NCI-H128 (cell line): Measurements from ENCODE around the gene GXYLT1.
"Not testable (repeated sequence)": the region's sequence is repeated elsewhere in the genome, so short reads cannot be mapped to it uniquely, and the experiment has no call there.

Source experiments
- DNase-seq: peaks from one replicate; lab custom pipeline; 2025; ENCODE audit not compliant: unreplicated experiment; lab: John Stamatoyannopoulos, UW

The GXYLT1 gene

GRCh38 chr12:42144408-42145196 lies at the start of gene GXYLT1:
GXYLT1 (minus strand) TSS chr12:42144874; CDS start chr12:42144646, 228 bp downstream.
- peak; percentile 89 for DNase-seq

DNA sequence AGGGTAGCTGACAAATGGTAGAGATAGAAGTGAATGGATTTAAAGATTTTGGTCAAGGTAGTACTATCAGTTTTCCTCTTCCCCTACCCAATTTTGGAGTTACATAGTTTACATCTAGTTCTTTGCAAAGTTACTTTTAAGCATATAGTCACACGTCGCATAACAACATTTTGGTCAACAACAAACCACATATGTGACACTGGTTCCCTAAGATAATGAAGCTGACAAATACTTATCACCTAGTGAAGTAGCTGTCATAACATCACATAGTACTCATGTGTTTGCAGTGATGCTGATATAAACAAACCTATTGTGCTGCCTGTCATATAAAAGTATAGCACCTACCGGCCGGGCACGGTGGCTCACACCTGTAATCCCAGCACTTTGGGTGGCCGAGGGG lies 48.0 kb upstream of the GXYLT1 start:
- DNase-seq = no peak

DNA sequence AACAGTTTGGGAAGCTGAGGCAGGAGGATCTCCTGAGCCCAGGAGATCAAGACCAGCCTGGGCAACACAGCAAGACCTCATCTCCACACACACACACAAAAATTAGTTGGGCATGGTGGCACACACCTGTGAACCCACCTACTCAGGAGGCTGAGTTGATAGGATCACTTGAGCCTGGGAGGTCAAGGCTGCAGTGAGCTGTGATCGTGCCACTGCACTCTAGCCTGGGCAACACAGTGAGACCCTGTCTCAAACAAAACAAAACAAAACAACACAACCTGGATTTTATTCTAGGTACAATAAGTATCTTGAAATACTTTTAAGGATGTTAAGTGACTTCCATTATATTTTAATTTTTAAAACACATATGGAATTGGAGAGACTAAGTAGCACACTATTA lies 47.6 kb upstream of the GXYLT1 start:
- no peak for DNase-seq

DNA sequence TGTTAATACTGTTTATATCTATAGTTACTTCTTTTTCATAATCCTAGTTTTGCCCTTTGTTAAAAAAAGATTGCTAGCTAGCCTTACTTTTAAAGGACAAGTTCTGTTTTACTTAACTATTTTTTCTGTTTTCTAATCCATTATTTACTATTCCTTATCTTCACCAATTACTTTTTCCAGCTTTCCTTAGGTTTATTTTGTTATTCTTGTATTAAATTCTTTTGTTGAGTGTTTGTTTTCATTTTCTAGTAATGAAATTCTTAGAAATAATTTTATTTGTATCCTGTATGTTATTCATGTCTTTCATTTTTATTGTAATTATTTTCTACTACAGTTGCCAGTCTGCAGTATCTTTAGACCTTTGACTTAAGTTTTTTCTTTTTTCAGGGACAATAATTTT lies 45.7 kb upstream of the GXYLT1 start:
- DNase-seq = no peak

DNA sequence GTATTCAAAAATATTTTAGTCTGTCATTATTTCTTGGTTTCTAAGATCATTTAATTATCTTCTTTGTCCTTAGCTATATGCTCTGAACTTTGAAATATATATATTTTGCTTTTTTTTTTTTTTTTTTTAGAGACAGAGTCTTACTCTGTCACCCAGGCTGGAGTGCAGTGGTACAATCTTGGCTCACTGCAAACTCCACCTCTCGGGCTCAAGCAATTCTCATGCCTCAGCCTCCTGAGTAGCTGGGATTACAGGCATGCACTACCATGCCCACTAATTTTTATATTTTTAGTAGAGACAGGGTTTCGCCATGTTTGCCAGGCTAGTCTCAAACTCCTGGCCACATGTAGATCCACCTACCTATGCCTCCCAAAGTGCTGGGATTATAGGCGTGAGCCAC lies 43.6 kb upstream of the GXYLT1 start:
- not testable (repeated sequence) for DNase-seq

DNA sequence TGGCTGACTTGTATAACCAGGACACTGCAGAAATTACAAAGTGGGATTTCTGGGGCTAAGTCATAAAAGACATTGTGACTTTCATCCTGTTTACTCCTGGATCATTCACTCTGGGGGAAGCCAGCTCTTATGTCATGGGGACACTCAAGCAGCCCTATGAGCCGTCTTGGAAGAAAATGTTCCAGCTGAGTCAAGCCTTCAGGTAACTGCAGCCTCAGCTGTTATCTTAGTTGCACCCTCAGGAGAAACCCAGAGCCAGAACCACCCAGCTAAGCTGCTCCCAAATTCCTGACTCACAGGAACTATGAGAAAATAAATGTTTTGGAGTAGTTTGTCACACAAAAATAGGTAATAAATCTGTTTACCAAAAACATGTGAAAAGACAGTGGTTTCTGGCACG lies 43.1 kb upstream of the GXYLT1 start:
- DNase-seq = no peak

GRCh38 chr12:42186793-42187192 lies 42.1 kb upstream of the GXYLT1 start:
- DNase-seq = no peak

DNA sequence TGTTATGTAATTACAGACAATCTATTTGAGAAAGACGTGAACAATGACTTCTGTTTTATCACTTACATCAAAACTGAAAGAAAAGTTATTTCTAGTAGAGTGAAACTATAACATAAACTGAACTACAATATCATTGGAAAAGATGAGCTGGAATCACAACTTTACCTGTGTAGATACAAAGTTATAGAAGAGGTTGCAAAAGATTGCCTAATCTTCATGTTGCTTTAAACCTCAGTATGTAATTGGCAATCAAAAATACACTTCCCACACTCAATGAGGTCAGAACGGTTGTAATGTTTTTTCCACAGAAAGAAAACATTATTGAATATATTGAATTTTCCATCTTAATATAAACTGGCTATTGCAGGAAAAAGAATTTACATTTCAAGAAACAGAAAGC lies 37.7 kb upstream of the GXYLT1 start:
- DNase-seq = no peak

DNA sequence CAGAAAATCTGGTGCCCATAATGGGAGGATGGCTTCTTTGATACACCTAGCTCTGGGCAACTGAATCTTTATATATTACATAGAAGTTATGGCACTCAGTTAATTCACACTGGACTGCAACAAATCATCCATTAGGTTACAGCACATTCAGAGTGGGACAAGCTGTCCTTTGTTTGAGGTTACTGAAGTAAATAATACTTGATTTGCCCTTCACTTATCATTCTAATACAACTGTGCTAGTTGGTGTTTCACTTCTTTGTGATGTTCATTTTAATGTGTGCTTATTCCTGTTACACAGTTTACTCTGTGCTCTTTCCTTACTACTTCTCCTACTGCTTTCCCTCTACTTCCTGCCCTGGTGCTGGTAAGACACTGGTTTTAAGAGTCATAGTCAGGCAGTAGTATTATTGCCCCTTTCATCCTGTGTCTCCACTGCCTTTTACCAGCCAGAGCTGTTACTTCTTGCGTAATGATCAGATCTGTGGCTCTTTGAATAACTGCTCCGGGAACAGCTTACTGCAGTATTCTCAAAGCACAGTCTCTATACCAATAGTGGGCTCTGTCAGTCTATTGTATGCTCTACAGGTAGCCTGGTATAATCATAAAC lies 36.4 kb upstream of the GXYLT1 start:
- no peak for DNase-seq

GRCh38 chr12:42178101-42178500 lies 33.4 kb upstream of the GXYLT1 start:
- DNase-seq = no peak

GRCh38 chr12:42174978-42175377 lies 30.3 kb upstream of the GXYLT1 start:
- DNase-seq = no peak

DNA sequence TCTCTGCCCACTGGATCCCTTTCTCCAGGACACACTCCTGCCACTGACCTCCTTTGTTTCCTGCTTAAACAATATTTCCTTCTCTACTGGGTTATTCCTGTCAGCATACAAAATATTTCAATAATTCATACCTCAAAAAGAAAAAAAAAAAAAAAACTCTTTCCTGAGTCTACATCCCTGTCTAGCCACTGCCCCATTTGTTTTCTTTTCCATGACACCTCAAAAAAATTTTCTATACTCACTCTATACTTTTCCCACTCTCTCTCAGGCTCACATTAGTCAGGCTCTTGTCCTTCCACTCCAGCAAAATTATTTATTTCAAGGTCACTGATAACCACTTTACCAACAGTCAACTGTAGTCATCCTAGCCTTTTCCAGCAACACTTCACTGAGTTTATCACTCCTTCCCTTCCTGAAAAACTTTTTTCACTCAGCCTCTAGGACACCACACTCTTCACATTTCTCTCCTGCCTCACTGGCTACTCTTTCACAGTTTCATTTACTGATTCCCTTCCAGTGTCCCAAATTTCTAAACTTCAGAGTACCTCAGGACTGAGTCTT lies 29.4 kb upstream of the GXYLT1 start:
- no peak for DNase-seq

DNA sequence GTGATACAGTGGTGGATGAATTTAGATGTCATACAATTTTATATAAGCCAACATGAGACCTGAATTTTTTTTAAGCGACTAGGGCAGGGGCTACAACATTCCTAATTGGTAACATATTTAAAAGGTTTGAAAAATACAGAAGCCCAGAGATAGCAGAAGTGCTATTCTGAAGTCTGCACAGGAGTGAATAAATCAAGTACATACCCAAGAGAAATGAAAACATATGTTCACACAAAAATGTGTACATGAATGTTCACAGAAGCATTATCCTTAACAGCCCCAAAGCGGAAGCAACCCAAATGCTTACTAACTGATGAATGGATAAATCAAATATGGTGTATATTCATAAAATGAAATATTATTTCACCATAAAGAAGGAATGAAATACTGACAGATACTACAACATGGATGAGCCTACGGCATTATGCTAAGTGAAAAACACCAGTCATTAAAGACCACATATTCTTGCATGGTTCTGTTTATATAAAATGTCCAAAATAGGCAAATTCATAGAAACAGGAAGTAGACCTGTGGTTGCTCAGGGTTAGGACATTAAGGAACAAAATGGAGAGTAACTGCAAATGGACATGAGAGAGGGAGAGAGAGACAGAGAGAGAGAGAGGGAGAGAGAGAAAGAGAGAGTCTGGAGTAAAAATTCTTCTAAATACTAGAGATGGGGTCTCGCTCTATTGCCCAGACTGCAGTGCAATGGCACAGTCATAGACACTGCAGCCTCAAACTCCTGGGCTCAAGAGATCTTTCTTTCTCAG lies 28.0 kb upstream of the GXYLT1 start:
- DNase-seq = no peak

- DNase-seq = no peak
Measured at GRCh38 chr12:42167711-42168110, 23.0 kb upstream of the GXYLT1 start.

DNA sequence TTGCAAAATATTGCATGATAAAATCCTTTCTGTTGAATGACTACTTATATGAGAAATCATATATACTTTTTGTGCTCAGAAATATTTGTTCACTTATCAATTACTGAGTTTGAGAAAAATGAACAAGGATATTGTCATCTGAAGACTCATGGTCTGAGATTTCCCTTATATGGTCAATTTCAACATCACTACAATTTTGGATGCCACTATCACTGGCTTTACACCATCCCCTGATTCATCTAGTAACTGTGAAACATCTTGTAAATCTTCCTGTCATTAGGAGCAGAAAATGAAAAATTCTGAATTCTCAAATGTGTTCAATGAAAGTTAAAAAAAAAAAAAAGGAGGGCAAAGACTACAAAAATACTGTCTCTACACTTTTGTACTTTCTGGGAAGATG lies 21.8 kb upstream of the GXYLT1 start:
- DNase-seq = no peak

GRCh38 chr12:42163913-42164312 lies 19.2 kb upstream of the GXYLT1 start:
- DNase-seq = no peak

- no peak for DNase-seq
Measured at GRCh38 chr12:42162965-42163364, 18.3 kb upstream of the GXYLT1 start.

GRCh38 chr12:42162193-42162592 lies 17.5 kb upstream of the GXYLT1 start:
- no peak for DNase-seq

DNA sequence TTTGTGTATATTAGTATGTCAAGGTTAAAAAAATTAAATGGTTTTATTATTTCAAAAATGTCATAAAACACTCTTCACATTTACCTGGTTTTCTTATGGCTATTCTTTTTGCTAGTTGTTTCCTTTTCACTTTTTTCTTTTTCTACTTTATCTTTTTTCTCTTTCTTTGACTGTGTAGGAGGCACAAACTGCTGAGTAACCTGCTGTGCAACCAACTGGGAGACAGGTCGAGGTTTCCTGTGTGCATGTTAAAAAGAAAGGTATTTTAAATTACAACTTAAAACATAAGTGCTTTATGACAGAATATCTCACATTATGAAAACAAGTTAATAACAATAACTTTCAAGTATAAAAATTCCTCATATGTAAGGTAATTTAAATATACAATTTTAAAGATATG lies 16.9 kb upstream of the GXYLT1 start:
- no peak for DNase-seq

DNA sequence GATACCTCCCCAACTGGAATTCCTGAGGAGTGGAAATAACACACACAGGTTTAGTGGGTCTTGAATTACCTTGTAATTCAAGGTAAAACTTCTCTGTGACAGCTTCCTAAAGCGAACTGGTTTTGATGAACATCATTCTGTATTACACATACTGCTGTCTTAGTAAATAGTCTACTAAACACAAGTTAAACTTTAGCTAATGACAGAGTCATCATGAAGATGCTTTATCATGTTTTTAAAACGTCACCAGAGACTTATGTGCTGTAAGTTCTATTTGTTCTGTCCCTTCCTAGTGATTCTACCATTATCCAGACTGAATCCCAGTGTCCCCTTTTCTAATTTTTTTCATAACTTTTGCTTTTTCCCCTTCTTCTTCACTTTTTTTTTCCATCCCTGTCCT lies 11.6 kb upstream of the GXYLT1 start:
- no peak for DNase-seq

- no peak for DNase-seq
Measured at GRCh38 chr12:42145552-42146215, 1.0 kb upstream of the GXYLT1 start.
